ENCODE measurements around the gene PDE4B. TPM values are rescaled to one million over a fixed set of nuclear protein-coding genes. Genes with fewer than 3 reads are reported as not detected.

The PDE4B gene
- total RNA-seq, 2 donors from 2014 or later = 4.3 to 18.0 TPM

DNA sequence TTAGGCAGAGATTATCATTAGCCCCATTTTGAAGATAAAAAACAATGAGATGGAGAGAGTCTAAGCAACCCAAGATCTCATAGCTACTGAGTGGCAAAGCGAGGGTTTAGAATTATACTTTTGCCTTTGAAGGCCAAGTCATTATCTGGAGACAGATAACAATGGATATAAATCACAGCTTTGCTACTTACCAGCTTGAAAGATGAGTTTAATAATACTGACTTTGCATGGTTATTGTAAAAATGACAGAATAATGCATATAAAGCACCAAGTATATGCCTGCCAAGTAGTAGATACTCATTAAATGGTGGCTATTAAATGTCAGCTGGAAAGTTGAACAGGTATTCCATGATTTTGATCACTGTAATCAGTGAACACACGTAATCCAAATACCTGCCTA lies 499.6 kb downstream of the PDE4B start:
- no peak overlapping the region for H3K27ac Mint-ChIP-seq
- H3K27me3 Mint-ChIP-seq (ENCODE audit: insufficient read depth) = no peaks in the 10 kb centered on the region
- Histone ChIP-seq H3K27me3 (ENCODE audit: control insufficient read depth, insufficient read depth, low read length, poor library complexity, severe bottlenecking) (no peaks in the 10 kb centered on the region), H3K9ac (ENCODE audit: extremely low read depth, low read length, poor library complexity, severe bottlenecking) (no peak overlapping the region), H3K4me3 (ENCODE audit: low read length) (no peak overlapping the region), H3K9me3 (ENCODE audit: control insufficient read depth, low read length) (no peaks in the 10 kb centered on the region), H3K36me3 (ENCODE audit: control insufficient read depth, insufficient read depth, low read length) (no peaks in the 10 kb centered on the region), H3K4me1 (ENCODE audit: control insufficient read depth, insufficient read depth, low read length) (peaks cover 3% of the 10 kb centered on the region), H3K27ac (ENCODE audit: low read depth, low read length) (no peak overlapping the region)
- H3K4me3 Mint-ChIP-seq = no peak overlapping the region
- DNase-seq = no peak
- H3K36me3 Mint-ChIP-seq (ENCODE audit: low read depth) = no peaks in the 10 kb centered on the region
- H3K4me1 Mint-ChIP-seq = peaks cover 23% of the 10 kb centered on the region
- 76 to 85% methylated on average over 2 of the region's 2 CpGs for WGBS, 2 experiments (ENCODE audit: insufficient coverage in 1 of 2, insufficient read length in 1 of 2)
- TF ChIP-seq, protein P1, sequence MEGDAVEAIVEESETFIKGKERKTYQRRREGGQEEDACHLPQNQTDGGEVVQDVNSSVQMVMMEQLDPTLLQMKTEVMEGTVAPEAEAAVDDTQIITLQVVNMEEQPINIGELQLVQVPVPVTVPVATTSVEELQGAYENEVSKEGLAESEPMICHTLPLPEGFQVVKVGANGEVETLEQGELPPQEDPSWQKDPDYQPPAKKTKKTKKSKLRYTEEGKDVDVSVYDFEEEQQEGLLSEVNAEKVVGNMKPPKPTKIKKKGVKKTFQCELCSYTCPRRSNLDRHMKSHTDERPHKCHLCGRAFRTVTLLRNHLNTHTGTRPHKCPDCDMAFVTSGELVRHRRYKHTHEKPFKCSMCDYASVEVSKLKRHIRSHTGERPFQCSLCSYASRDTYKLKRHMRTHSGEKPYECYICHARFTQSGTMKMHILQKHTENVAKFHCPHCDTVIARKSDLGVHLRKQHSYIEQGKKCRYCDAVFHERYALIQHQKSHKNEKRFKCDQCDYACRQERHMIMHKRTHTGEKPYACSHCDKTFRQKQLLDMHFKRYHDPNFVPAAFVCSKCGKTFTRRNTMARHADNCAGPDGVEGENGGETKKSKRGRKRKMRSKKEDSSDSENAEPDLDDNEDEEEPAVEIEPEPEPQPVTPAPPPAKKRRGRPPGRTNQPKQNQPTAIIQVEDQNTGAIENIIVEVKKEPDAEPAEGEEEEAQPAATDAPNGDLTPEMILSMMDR (conservative IDR thresholded peaks at IDR 0.05) = no peak
- H3K9me3 Mint-ChIP-seq = no peaks in the 10 kb centered on the region

DNA sequence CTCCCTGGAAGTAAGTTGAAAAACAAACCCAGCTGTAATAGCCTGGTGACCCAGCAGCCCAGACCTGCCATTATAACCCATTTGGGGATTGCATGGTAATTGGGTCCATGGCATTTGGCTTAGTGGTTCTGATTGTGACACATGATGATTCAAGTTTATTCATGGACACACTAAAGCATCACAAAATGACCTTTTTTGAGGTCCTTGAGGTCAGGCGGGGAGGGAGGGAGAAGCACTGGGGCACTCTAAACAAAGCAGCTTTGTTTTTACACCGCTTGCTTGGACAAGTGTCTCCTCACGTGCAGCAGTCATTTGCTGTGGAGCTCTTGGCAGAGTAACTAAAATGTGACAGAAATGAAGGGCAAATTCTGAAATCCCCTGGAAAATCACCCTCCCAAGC lies 500.2 kb downstream of the PDE4B start:
- WGBS, 2 experiments (ENCODE audit: insufficient coverage in 1 of 2, insufficient read length in 1 of 2) = 90 to 93% methylated on average over 3 of the region's 3 CpGs
- no peak overlapping the region for H3K27ac Mint-ChIP-seq
- Histone ChIP-seq H3K4me3 (ENCODE audit: low read length) (no peak overlapping the region), H3K9me3 (ENCODE audit: control insufficient read depth, low read length) (no peaks in the 10 kb centered on the region), H3K4me1 (ENCODE audit: control insufficient read depth, insufficient read depth, low read length) (peaks cover 3% of the 10 kb centered on the region), H3K27ac (ENCODE audit: low read depth, low read length) (no peak overlapping the region), H3K36me3 (ENCODE audit: control insufficient read depth, insufficient read depth, low read length) (no peaks in the 10 kb centered on the region), H3K27me3 (ENCODE audit: control insufficient read depth, insufficient read depth, low read length, poor library complexity, severe bottlenecking) (no peaks in the 10 kb centered on the region), H3K9ac (ENCODE audit: extremely low read depth, low read length, poor library complexity, severe bottlenecking) (no peak overlapping the region)
- TF ChIP-seq, protein P1 (conservative IDR thresholded peaks at IDR 0.05) = no peak
- no peaks in the 10 kb centered on the region for H3K27me3 Mint-ChIP-seq (ENCODE audit: insufficient read depth)
- DNase-seq = no peak
- no peaks in the 10 kb centered on the region for H3K36me3 Mint-ChIP-seq (ENCODE audit: low read depth)
- peaks cover 23% of the 10 kb centered on the region for H3K4me1 Mint-ChIP-seq
- no peak overlapping the region for H3K4me3 Mint-ChIP-seq
- no peaks in the 10 kb centered on the region for H3K9me3 Mint-ChIP-seq

DNA sequence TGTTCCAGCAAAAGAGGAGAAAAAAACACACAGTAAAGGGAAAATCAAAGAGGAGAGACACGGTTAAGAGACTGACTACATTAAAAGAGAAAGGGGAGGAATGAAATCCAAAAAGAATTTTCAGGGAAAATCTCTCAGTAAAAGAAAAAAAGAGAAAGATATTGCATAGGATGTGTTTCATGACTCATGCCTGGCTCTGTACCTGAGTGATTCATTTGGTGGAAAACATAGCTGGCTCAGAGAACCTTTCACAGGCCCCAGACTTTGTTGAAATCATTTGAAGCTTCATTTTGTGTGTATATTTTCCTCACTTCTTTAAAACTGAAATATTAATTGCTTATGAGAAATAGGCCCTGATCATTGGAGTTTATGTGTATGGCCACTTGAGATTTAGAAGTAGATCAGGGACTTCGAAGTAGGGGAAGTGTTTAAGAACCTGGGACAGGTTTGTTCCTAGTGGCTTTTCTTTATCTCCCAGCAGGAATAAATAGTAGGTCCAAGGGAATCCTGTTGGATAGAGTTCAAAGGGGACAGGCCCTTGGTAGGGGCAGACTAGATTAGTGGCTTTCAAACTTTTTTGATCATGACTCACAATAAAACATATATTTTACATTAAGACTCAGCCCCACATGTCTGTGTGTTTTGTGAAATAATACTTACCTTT lies 502.1 kb downstream of the PDE4B start:
- Mint-ChIP-seq H3K27me3 (ENCODE audit: insufficient read depth) (no peaks in the 10 kb centered on the region), H3K36me3 (ENCODE audit: low read depth) (no peaks in the 10 kb centered on the region), H3K9me3 (no peaks in the 10 kb centered on the region), H3K4me3 (no peak overlapping the region), H3K4me1 (peaks cover 26% of the 10 kb centered on the region), H3K27ac (peak overlapping the region; percentile 28)
- H3K27me3 ChIP-seq (ENCODE audit: control insufficient read depth, insufficient read depth, low read length, poor library complexity, severe bottlenecking) = no peaks in the 10 kb centered on the region
- H3K9me3 ChIP-seq (ENCODE audit: control insufficient read depth, low read length) = no peaks in the 10 kb centered on the region
- peaks cover 3% of the 10 kb centered on the region for H3K4me1 ChIP-seq (ENCODE audit: control insufficient read depth, insufficient read depth, low read length)
- DNase-seq = no peak
- 83 to 89% methylated on average over 1 to 2 of the region's 2 CpGs for WGBS, 2 experiments (ENCODE audit: insufficient coverage in 1 of 2, insufficient read length in 1 of 2)
- no peak overlapping the region for H3K9ac ChIP-seq (ENCODE audit: extremely low read depth, low read length, poor library complexity, severe bottlenecking)
- no peaks in the 10 kb centered on the region for H3K36me3 ChIP-seq (ENCODE audit: control insufficient read depth, insufficient read depth, low read length)
- H3K27ac ChIP-seq (ENCODE audit: low read depth, low read length) = no peak overlapping the region
- TF ChIP-seq, protein P1 (conservative IDR thresholded peaks at IDR 0.05) = no peak
- H3K4me3 ChIP-seq (ENCODE audit: low read length) = no peak overlapping the region

All from endodermal cell (in vitro differentiated cells).